CD4-positive, alpha-beta T cell treated with Interleukin-17A for 4 hours (primary cell): ENCODE data around the gene CNOT4.
"Not testable (repeated sequence)": the region's sequence is repeated elsewhere in the genome, so short reads cannot be mapped to it uniquely, and the experiment has no call there.

ENCODE experiments used
- DNase-seq: peaks from one replicate; pipeline ENCODE4 v3.0.0-alpha.2; 2020; ENCODE audit warnings: mixed read lengths

CNOT4 gene

GRCh38 chr7:135449436-135449835 is 60.5 kb downstream of the CNOT4 start:
- no peak for DNase-seq

DNA sequence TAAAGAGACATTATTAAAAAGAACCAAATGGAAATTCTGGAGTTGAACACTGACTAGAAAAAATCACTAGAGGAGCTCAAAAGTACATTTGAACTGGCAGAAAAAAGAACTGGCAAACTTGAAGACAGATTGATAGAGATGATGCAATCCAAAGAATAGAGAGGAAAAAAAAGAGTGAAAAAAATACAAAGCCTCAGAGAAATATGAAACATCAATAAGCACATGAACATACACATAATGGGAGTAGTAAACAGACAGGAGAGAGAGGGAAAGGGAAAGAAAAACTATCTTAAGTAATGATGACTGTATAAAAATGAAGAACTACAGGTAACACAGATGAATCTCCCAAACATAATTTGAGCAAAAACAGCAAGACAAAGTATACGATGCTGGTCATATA is 61.1 kb downstream of the CNOT4 start:
- no peak for DNase-seq

DNA sequence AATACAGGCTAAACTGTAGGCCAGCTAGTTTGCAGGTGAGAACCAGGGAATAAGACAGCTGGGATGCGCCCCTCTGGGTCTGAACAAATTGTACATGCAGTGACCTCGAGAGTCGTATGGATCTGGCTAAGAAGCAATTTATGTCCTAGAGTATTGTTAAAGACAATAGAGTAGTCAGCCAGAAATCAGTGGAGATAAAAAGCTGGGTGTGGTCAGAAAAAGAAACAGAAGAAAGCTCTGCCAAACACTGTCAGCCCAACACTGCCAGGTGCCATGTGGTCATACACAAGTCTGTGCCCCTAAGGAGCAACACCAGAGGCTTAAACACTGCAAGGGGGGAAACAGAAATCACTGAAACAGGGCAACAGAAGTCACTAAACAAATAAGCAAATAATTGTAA is 62.2 kb downstream of the CNOT4 start:
- no peak for DNase-seq

GRCh38 chr7:135445690-135446089 is 64.2 kb downstream of the CNOT4 start:
- DNase-seq = no peak

DNA sequence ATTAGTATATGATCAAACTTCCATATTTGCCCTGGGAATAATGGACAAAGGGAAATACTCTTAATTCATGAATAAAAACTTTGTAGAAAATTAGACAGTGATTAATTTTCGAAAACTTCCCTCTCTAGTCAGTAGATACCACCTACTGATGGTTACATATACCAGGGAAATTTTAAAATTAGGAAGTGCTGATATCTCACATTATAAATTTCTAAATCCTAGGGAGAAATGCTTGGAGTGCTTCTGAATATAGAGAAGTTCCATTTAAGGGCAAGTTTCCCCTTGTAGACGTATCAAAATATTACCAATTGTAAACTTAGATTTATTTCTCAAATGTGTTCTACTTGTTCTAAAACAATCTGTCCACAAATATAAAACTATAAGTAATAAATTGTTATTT is 64.6 kb downstream of the CNOT4 start:
- not testable (repeated sequence) for DNase-seq

DNA sequence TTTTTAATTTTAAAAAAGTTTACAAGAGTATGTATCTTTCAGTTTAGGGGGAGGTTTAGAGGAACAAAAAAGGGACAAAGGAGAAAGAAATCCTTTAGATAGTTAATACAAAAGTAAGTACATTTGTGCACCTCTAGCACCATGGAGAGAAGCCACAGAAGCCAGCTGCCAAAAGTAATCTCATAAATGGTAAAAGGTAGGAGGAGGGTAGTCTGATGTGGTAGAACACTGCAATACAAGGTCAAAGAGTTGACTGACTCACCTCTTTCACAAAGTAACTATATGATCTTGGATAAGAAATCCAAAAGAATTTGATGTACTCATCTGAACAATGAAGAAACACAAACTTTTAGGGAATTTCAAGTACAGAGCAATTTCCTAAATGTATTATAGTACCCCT is 68.1 kb downstream of the CNOT4 start:
- DNase-seq = no peak

- no peak for DNase-seq
Observed at GRCh38 chr7:135434047-135434446, 75.9 kb downstream of the CNOT4 start.

DNA sequence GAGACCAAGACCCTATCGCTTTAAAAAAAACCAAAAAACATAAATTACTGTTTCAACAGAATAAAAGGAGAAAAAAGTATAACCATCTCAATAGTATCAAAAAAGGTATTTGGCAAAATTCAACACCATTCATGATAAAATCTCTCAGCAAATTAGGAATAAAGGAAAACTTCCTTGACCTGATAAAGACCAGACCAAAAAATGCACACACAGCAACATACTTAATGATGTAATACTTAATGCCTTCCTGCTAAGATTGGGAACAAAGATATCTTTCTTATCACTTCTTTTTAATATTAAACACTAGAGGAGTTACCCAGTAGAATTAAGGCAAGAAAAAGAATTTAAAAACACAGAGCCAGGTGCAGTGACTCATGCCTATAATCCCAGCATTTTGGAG is 79.3 kb downstream of the CNOT4 start:
- no peak for DNase-seq

- no peak for DNase-seq
Observed at GRCh38 chr7:135428879-135429278, 81.0 kb downstream of the CNOT4 start.

DNA sequence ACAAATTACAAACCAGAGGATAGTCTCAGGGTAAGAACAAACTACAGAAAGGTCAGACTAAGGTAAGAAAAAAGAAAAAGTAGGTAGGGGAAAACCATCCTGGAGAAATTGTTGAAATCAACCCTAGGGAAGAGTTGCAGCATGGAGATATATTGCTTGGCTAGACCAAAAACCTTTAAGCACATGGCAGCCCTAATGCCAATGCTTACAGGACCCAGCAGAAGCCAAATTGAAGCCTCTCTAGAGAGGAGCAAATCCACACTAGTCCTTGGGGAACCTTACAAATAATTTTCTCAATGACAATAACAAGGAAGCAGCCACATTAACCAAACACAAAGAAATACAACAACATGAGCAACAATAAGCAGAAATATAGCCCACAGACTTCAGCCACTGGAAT is 81.9 kb downstream of the CNOT4 start:
- DNase-seq = no peak

- DNase-seq = no peak
Observed at GRCh38 chr7:135427166-135427565, 82.7 kb downstream of the CNOT4 start.

DNA sequence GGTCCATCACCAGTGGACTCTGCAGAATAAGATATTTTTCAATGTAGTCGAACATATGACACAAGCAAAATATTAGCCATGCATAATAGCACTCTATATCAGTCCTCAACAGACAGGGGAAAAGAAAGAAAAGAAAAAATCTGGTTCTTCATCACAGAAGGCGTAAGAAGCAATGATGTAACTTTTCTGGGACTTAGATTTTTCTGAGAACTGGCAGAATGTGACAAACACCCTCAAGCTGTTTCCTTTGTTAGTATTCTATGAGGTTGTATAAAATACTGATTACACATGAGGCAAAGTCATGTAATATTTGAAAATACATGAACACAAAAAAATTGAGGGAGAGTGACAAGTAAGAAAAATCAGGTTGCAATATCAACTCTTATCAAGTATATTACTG is 84.9 kb downstream of the CNOT4 start:
- DNase-seq = no peak

- no peak for DNase-seq
Observed at GRCh38 chr7:135420786-135421185, 89.1 kb downstream of the CNOT4 start.

- no peak for DNase-seq
Observed at GRCh38 chr7:135416431-135416830, 93.5 kb downstream of the CNOT4 start.

GRCh38 chr7:135414850-135415439 is 95.0 kb downstream of the CNOT4 start:
- peak; percentile 28 for DNase-seq

GRCh38 chr7:135414208-135414607 is 95.7 kb downstream of the CNOT4 start:
- no peak for DNase-seq

- no peak for DNase-seq
Observed at GRCh38 chr7:135411098-135411497, 98.8 kb downstream of the CNOT4 start.

GRCh38 chr7:135410543-135410942 is 99.4 kb downstream of the CNOT4 start:
- DNase-seq = no peak

DNA sequence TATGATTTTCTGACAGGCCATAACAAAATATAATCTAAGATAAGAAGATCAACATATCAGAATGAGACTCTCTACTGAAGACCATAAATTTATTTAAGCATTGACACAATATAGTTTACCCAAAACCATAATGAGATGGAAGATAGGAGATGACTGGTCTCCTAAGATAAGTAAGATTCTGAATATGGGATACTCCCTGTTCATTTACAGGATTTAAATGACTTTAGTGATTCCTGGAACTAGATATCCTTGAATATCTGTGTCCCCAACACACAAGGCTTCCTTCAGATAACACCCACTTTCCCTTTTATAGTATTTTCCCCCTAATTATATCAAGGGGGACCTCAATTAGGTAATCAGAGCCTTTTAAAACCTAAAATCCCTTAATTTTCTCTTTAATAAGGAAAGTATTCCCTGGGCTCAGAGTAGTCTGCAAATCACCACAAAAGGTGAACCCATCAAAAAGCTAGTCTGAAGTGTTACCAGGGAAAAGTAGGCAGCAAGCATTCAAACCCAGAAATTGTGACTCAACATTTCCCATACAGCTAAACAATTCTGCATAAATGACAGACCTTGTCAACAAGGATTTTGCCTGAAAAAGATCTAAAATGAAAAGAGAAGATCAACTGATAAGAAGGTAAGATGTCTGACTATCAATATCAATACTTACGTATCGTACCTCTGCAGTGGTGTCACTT is 99.9 kb downstream of the CNOT4 start:
- DNase-seq = no peak

DNA sequence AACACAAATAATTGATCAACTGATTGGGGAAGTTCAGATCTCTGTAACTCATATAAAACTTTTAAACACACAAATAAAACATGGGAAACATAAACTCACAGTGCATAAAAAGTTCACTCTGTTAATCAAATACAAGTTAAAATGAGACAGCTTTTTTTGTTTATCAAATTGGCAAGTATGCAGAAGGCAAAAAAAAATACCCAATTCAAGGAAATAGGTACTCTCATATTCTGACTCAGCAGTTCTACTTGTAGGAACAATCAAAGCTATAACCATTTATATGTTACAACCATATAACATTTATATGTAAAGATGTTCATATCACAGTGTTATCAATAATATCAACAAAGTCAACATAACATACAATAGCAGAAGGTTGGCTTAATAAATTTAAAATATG is 102.0 kb downstream of the CNOT4 start:
- no peak for DNase-seq

- no peak for DNase-seq
Observed at GRCh38 chr7:135406918-135407317, 103.0 kb downstream of the CNOT4 start.

GRCh38 chr7:135405969-135406368 is 103.9 kb downstream of the CNOT4 start:
- DNase-seq = no peak

DNA sequence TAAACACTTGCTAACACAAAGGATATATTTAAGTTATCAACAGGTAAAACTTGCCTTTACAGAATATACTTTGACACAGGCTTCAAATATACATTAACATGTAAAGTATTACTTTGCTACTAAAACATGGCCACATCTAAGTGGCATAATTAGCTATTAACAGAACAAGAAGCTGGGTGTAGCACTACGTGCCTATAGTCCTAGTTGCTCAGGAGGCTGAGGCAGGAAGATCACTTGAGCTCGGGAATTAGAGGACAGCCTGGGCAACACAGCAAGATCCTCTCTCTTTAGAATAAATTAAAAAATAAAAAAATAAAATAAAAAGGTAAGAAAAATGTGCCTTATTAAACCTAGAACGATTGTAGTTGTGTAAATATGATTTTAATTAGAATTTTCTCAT is 106.6 kb downstream of the CNOT4 start:
- DNase-seq = no peak

DNA sequence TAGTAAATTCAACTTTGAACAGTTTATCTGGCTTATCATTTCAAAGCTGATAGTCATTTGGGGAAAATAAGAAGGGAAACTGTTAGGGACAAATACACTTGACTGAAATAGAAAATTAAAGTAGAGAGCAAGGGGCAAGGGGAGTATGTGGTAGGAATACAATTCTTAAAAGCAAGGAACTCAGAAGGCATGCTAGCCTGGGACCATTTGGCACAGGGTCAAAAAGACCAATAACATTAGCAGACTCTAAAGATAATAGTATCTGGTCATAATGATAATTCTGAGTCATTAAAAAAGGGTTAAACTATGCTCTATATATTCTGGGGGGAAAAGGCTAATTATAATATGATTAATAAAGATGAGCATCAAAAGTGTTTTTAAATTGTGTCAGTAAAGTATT is 112.2 kb downstream of the CNOT4 start:
- DNase-seq = no peak

GRCh38 chr7:135392701-135393100 is 117.2 kb downstream of the CNOT4 start:
- no peak for DNase-seq
